Type B pancreatic cell (in vitro differentiated cells): ENCODE results near the gene BMP8A. TPM values are rescaled to one million over a fixed set of nuclear protein-coding genes. Genes with fewer than 3 reads are reported as not detected.
"Not testable (repeated sequence)": the region's sequence is repeated elsewhere in the genome, so short reads cannot be mapped to it uniquely, and the experiment has no call there.

Experiments used
- DNase-seq: peaks from one replicate; pipeline ENCODE4 v3.0.0; 2021; ENCODE audit warnings: mixed read lengths; ENCODE audit not compliant: unreplicated experiment; ENCODE audit errors: extremely low spot score
- H3K27ac Mint-ChIP-seq: 2 replicates; pipeline ENCODE4 v1.8.0; 2021; ENCODE audit warnings: mild to moderate bottlenecking, mixed read lengths
- H3K27me3 Mint-ChIP-seq: 2 replicates; pipeline ENCODE4 v1.8.0; 2021; ENCODE audit warnings: mixed read lengths
- H3K36me3 Mint-ChIP-seq: 2 replicates; pipeline ENCODE4 v1.8.0; 2021; ENCODE audit warnings: mixed read lengths
- H3K4me1 Mint-ChIP-seq: one replicate; pipeline ENCODE4 v1.8.0; 2021; ENCODE audit warnings: mixed read lengths; ENCODE audit not compliant: unreplicated experiment
- H3K4me3 Mint-ChIP-seq: 2 replicates; pipeline ENCODE4 v1.8.0; 2021; ENCODE audit warnings: mild to moderate bottlenecking, mixed read lengths
- H3K9me3 Mint-ChIP-seq: 2 replicates; pipeline ENCODE4 v1.8.0; 2021; ENCODE audit warnings: mixed read lengths
- CTCF ChIP-seq: fragments of 200-600 bp; sonication (generic); conservative IDR thresholded peaks from 2 replicates; pipeline ENCODE4 v1.5.0; 2021; ENCODE audit warnings: antibody characterized with exemption, mild to moderate bottlenecking
- long read RNA-seq: library from polyadenylated mRNA; unstranded; transcript quantifications from one replicate; pipeline ENCODE4 v2.0.0, GENCODE V29; 2020
- total RNA-seq: library from RNA; stranded (reverse); gene quantifications from 2 replicates; pipeline ENCODE4 v1.2.1, GENCODE V29; 2021; ENCODE audit warnings: low replicate concordance

BMP8A gene
- total RNA-seq = 0.52 and 1.1 TPM in 2 replicates
- long read RNA-seq = 0 reads

- DNase-seq = no peak
- TF ChIP-seq CTCF = peak; percentile 19
- Mint-ChIP-seq H3K36me3 (peaks cover 5% of the 10 kb centered on the region), H3K9me3 (no peaks in the 10 kb centered on the region), H3K4me1 (no peaks in the 10 kb centered on the region), H3K4me3 (peak within 1 kb of the TSS; percentile 76), H3K27me3 (peaks cover 48% of the 10 kb centered on the region), H3K27ac (no peak within 1 kb of the TSS)
Observed at GRCh38 chr1:39491146-39491921, at the start of gene BMP8A. BMP8A (plus strand) TSS chr1:39491636; CDS start chr1:39491992, 356 bp downstream.

- no peaks in the 10 kb centered on the region for H3K9me3 Mint-ChIP-seq
- H3K27me3 Mint-ChIP-seq = no peaks in the 10 kb centered on the region
- no peak overlapping the region for H3K4me3 Mint-ChIP-seq
- H3K4me1 Mint-ChIP-seq = no peaks in the 10 kb centered on the region
- no peak overlapping the region for H3K27ac Mint-ChIP-seq
- no peak for TF ChIP-seq CTCF
- H3K36me3 Mint-ChIP-seq = peaks cover 39% of the 10 kb centered on the region
- DNase-seq = no peak
Observed at GRCh38 chr1:39441797-39442196, 49.6 kb upstream of the BMP8A start.

- H3K4me1 Mint-ChIP-seq = no peaks in the 10 kb centered on the region
- peaks cover 41% of the 10 kb centered on the region for H3K36me3 Mint-ChIP-seq
- no peak overlapping the region for H3K4me3 Mint-ChIP-seq
- no peak overlapping the region for H3K27ac Mint-ChIP-seq
- no peaks in the 10 kb centered on the region for H3K9me3 Mint-ChIP-seq
- DNase-seq = no peak
- TF ChIP-seq CTCF = no peak
- H3K27me3 Mint-ChIP-seq = no peaks in the 10 kb centered on the region
Observed at GRCh38 chr1:39445573-39445972, 45.9 kb upstream of the BMP8A start.

- H3K36me3 Mint-ChIP-seq = peaks cover 48% of the 10 kb centered on the region
- no peaks in the 10 kb centered on the region for H3K9me3 Mint-ChIP-seq
- H3K4me1 Mint-ChIP-seq = no peaks in the 10 kb centered on the region
Observed at GRCh38 chr1:39446986-39447567, 44.4 kb upstream of the BMP8A start.

GRCh38 chr1:39450041-39450440, 41.4 kb upstream of the BMP8A start:
- not testable (repeated sequence) for H3K4me3 Mint-ChIP-seq, DNase-seq, H3K9me3 Mint-ChIP-seq, H3K27me3 Mint-ChIP-seq, H3K27ac Mint-ChIP-seq, H3K4me1 Mint-ChIP-seq
- H3K36me3 Mint-ChIP-seq = peaks cover 32% of the 10 kb centered on the region

More at GRCh38 chr1:39446986-39447567, 44.4 kb upstream of the BMP8A start:
- no peak for DNase-seq
- Mint-ChIP-seq H3K27me3 (no peaks in the 10 kb centered on the region), H3K27ac (no peak overlapping the region), H3K4me3 (no peak overlapping the region)
- no peak for TF ChIP-seq CTCF

GRCh38 chr1:39450956-39451606, 40.4 kb upstream of the BMP8A start:
- no peak for DNase-seq
- no peak for TF ChIP-seq CTCF
- H3K9me3 Mint-ChIP-seq = no peaks in the 10 kb centered on the region
- H3K27ac Mint-ChIP-seq = no peak overlapping the region
- H3K27me3 Mint-ChIP-seq = no peaks in the 10 kb centered on the region
- H3K4me3 Mint-ChIP-seq = no peak overlapping the region
- no peaks in the 10 kb centered on the region for H3K4me1 Mint-ChIP-seq
- peaks cover 34% of the 10 kb centered on the region for H3K36me3 Mint-ChIP-seq
